Thoracic aorta (tissue), 2 donors: Measurements from ENCODE around the gene MED13L. TPM values are rescaled to one million over a fixed set of nuclear protein-coding genes. Genes with fewer than 3 reads are reported as not detected.

Experiments
- ATAC-seq: fragments of 150-250 bp; one replicate; pipeline ENCODE4 v1.8.0; 2017; ENCODE audit warnings: low read depth; ENCODE audit not compliant: insufficient number of reproducible peaks, low FRiP score
- DNase-seq: peaks from one replicate; pipeline ENCODE4 v3.0.0-alpha.2; 2020; ENCODE audit warnings: low spot score
- H3K27ac ChIP-seq, 2 donors: fragments of 200-600 bp; sonication (generic); 1 replicate in 1 of 2; 2 replicates in 1 of 2; pipeline ENCODE4 v1.5.1; 2016; ENCODE audit warnings: mild to moderate bottlenecking in 2 of 2, moderate library complexity in 2 of 2
- H3K27me3 ChIP-seq: fragments of 200-600 bp; sonication (generic); replicated peaks from 2 replicates; pipeline ENCODE4 v1.6.0; 2016; ENCODE audit warnings: mild to moderate bottlenecking; ENCODE audit not compliant: insufficient read depth
- H3K36me3 ChIP-seq: fragments of 200-600 bp; sonication (generic); one replicate; pipeline ENCODE4 v1.5.1; 2016
- H3K4me1 ChIP-seq, 2 donors: fragments of 200-600 bp; sonication (generic); 1 replicate in 1 of 2; 2 replicates in 1 of 2; pipeline versions ENCODE4 v1.5.1 to v1.6.0; 2016; ENCODE audit warnings: low read depth in 2 of 2, mild to moderate bottlenecking in 1 of 2; ENCODE audit not compliant: control insufficient read depth in 1 of 2
- H3K4me3 ChIP-seq: fragments of 200-600 bp; sonication (generic); 2 replicates; pipeline ENCODE4 v1.5.1; 2016; ENCODE audit warnings: mild to moderate bottlenecking
- H3K9me3 ChIP-seq: fragments of 200-600 bp; sonication (generic); 2 replicates; pipeline ENCODE4 v1.5.1; 2016
- total RNA-seq, 2 donors: library from RNA; depleted of rRNA; stranded (reverse); fragments of >200 nt; gene quantifications; one replicate each; pipeline versions ENCODE4 v1.1.0 to v1.2.3, GENCODE V29; 2016
- TF ChIP-seq, protein P1 (sequence below): fragments of 200-600 bp; sonication (generic); IDR thresholded peaks from one replicate; pipeline ENCODE4 v1.5.1; 2019; ENCODE audit warnings: antibody characterized with exemption

The MED13L gene
- total RNA-seq, 2 donors from 2014 or later, result 186 to 221 TPM

DNA sequence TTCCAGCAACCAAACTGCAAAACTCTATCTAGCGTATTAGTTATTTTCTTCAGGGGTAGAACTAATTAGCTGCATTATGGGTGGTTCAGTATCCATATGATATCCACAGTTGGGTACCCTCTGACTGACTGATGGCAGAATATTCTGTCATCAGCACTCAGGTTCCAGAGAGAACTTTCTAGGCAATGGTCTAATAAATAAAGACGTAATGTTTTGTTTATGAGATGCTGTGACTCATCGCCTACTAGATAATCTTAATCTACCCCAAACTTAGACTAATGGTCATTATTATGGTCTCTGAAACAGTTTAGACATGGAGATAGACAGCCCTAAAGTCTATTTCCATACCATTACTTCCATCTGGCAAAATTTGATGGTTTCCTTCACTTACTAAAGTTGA is 220.1 kb downstream of the MED13L start:
- Histone ChIP-seq H3K27me3 (no peaks in the 10 kb centered on the region), H3K9me3 (no peaks in the 10 kb centered on the region), H3K4me3 (no peak overlapping the region), H3K27ac (no peak overlapping the region), H3K36me3 (no peaks in the 10 kb centered on the region), H3K4me1 (peaks cover 35 to 36% of the 10 kb centered on the region in 2 donors)
- no peak for DNase-seq
- TF ChIP-seq, protein P1, sequence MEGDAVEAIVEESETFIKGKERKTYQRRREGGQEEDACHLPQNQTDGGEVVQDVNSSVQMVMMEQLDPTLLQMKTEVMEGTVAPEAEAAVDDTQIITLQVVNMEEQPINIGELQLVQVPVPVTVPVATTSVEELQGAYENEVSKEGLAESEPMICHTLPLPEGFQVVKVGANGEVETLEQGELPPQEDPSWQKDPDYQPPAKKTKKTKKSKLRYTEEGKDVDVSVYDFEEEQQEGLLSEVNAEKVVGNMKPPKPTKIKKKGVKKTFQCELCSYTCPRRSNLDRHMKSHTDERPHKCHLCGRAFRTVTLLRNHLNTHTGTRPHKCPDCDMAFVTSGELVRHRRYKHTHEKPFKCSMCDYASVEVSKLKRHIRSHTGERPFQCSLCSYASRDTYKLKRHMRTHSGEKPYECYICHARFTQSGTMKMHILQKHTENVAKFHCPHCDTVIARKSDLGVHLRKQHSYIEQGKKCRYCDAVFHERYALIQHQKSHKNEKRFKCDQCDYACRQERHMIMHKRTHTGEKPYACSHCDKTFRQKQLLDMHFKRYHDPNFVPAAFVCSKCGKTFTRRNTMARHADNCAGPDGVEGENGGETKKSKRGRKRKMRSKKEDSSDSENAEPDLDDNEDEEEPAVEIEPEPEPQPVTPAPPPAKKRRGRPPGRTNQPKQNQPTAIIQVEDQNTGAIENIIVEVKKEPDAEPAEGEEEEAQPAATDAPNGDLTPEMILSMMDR, result no peak
- ATAC-seq, result no peak

DNA sequence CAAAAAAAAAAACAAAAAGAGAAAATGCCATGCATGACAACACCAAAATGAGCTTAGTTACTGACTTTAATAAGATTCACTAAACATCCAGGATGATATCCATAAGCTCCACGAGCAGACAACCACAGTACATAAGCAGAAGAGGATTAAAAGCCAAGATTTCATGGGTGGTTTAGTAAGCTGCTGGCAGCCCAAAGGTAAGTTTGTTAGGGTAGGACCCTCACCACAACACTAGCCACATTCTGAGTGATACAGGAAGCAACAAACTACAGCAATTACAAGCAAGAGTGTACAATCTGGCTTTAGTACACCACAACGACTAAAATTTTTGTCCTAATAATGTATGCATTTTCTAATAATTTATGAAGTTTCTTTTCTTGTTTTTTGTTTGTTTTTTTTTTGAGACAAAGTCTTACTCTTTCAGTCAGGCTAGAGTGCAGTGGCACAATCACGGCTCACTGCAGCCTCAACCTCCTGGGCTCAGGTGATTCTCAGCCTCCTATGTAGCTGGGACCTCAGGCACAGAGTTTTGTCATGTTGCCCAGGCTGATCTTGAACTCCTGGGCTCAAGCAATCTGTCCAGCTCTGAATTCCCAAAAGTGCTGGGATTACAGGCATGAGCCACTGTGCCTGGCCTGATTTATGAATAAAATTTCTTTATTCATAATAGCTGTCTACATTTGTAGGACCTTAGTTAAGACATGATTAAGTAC is 221.4 kb downstream of the MED13L start:
- no peaks in the 10 kb centered on the region for H3K27me3 ChIP-seq
- no peak overlapping the region for H3K4me3 ChIP-seq
- H3K36me3 ChIP-seq, result no peaks in the 10 kb centered on the region
- no peak overlapping the region for H3K27ac ChIP-seq
- DNase-seq, result no peak
- H3K9me3 ChIP-seq, result no peaks in the 10 kb centered on the region
- TF ChIP-seq, protein P1, result no peak
- no peak for ATAC-seq
- peaks cover 44 to 46% of the 10 kb centered on the region in 2 donors for H3K4me1 ChIP-seq

DNA sequence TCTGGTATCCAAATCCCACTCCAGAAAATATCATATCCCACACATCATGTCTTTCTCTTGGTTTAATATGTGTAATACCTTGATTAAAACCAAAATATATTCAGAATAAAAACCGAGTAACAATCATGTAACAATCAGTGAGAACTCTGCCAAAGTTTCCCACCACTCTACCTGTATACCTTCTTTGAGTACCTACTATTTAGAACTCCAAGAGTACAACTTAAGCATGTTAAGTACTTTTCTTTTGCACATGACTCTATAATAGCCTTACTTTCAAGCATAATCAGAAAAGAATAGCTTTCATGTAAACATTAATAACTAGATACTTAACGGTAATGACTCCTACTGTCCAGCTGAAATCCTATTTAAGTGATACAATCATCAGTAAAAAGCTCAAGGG is 223.2 kb downstream of the MED13L start:
- TF ChIP-seq, protein P1, result no peak
- H3K4me3 ChIP-seq, result no peak overlapping the region
- peaks cover 48 to 56% of the 10 kb centered on the region in 2 donors for H3K4me1 ChIP-seq
- H3K27ac ChIP-seq, result no peak overlapping the region
- no peak for DNase-seq
- no peaks in the 10 kb centered on the region for H3K36me3 ChIP-seq
- ATAC-seq, result no peak
- H3K27me3 ChIP-seq, result no peaks in the 10 kb centered on the region
- H3K9me3 ChIP-seq, result no peaks in the 10 kb centered on the region

DNA sequence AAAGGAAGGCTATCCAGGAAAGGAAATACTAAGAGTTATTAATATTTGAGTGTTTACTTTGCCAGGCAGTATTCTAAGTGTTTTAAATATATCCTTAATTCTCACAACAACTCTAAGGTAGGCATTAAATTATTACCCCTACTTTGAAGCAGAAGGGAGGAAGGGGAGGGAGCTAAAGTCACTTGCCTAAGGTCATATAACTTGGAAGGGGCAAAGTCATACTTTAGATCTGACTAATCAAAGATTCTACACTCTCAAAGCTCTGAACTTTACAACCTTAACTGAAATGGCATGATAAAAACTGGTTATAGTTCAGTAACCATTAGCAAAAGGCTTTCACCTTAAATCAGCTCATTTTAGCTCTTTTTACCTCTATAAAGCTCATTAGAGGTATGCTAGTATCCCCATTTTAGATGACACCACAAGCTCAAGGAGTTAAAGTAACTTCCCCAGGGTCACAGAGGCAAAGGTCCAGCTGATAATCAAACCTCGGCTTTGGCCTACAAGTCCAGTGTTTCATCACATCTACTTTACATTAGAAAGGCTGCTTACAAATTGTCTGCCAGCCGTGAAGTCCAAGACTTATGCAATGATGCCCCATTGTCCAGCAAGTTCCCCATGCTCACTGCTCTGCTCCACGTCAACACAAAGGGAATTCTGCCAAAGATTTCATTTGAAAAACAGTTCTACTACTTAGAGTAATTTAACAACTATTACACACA is 223.9 kb downstream of the MED13L start:
- TF ChIP-seq, protein P1, result no peak
- no peaks in the 10 kb centered on the region for H3K27me3 ChIP-seq
- no peak for DNase-seq
- no peak for ATAC-seq
- no peak overlapping the region for H3K27ac ChIP-seq
- H3K4me3 ChIP-seq, result no peak overlapping the region
- peaks cover 52 to 62% of the 10 kb centered on the region in 2 donors for H3K4me1 ChIP-seq
- no peaks in the 10 kb centered on the region for H3K36me3 ChIP-seq
- no peaks in the 10 kb centered on the region for H3K9me3 ChIP-seq

DNA sequence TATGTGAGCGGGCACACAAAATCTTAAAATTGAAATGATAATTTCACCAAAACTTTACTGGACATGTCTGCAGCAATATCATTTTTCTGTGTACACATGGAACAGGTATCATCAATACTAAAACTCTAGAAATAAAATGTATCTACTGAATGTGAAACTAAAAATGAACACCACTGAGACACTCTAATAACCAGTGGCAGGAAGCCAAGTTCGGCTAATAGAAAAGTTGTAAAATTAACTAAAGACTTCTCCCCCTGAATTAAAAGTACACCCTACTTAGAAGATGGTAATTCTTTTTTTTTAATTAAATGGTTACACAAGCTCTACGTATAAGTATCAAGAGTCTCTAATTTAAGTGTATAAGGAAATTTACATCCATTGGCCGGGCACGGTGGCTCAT is 227.2 kb downstream of the MED13L start:
- no peak for ATAC-seq
- no peaks in the 10 kb centered on the region for H3K27me3 ChIP-seq
- H3K4me3 ChIP-seq, result no peak overlapping the region
- TF ChIP-seq, protein P1, result no peak
- H3K4me1 ChIP-seq, result peaks cover 50 to 65% of the 10 kb centered on the region in 2 donors
- H3K36me3 ChIP-seq, result no peaks in the 10 kb centered on the region
- DNase-seq, result no peak
- H3K27ac ChIP-seq, result no peak overlapping the region
- no peaks in the 10 kb centered on the region for H3K9me3 ChIP-seq
